Panc1 (cell line): ENCODE measurements around the gene ARHGEF28. TPM values are rescaled to one million over a fixed set of nuclear protein-coding genes. Genes with fewer than 3 reads are reported as not detected.

Source experiments
- ATAC-seq: fragments of 200-7000 bp; cut with Tn5 transposase; 2 replicates; pipeline ENCODE4 v1.9.1; 2020; ENCODE audit warnings: mild to moderate bottlenecking, moderate library complexity
- BruUV-seq: library from RNA; stranded (reverse); fragments of 400-500 nt; replicated peaks from 2 replicates; lab custom pipeline; 2021; lab: Mats Ljungman, UMichigan
- CTCF ChIA-PET: fragments of 300-600 bp; sonication (Branson Sonifier 250); formaldehyde crosslinking; loops from one replicate; lab custom pipeline; 2022; ENCODE audit warnings: antibody characterized with exemption; lab: Charles Lee
- POLR2A ChIA-PET: fragments of 300-600 bp; sonication (Branson Sonifier 250); formaldehyde crosslinking; loops from one replicate; lab custom pipeline; 2022; ENCODE audit warnings: antibody characterized with exemption; lab: Charles Lee
- DNase-seq: peaks from one replicate; pipeline ENCODE4 v3.0.0-alpha.2; 2010; ENCODE audit warnings: low read depth, low spot score
- H3K27ac ChIP-seq: 2 replicates; pipeline ENCODE4 v1.5.1; 2011; ENCODE audit warnings: mild to moderate bottlenecking, low read length, inconsistent platforms
- H3K27me3 ChIP-seq: fragments of 200-500 bp; sonication (Bioruptor generic); 2 replicates; pipeline ENCODE4 v1.6.0; 2014; ENCODE audit warnings: low read length, inconsistent platforms; ENCODE audit not compliant: control insufficient read depth, insufficient read depth
- H3K36me3 ChIP-seq: fragments of 200-500 bp; sonication (Bioruptor generic); 2 replicates; pipeline ENCODE4 v1.5.1; 2014; ENCODE audit warnings: inconsistent platforms, mild to moderate bottlenecking, low read length, moderate library complexity; ENCODE audit not compliant: control insufficient read depth, insufficient read depth
- H3K4me1 ChIP-seq: 2 replicates; pipeline ENCODE4 v1.5.1; 2011; ENCODE audit warnings: inconsistent platforms, mild to moderate bottlenecking, low read length, moderate library complexity; ENCODE audit not compliant: control insufficient read depth, insufficient read depth
- H3K4me3 ChIP-seq, 2 experiments: 2 replicates each; pipeline ENCODE4 v1.5.1; 2011 to 2012; ENCODE audit warnings: low read depth in 2 of 2, low read length in 2 of 2, mild to moderate bottlenecking in 2 of 2, inconsistent platforms in 1 of 2, moderate library complexity in 1 of 2
- H3K9me3 ChIP-seq: fragments of 200-500 bp; sonication (Bioruptor generic); 2 replicates; pipeline ENCODE4 v1.5.1; 2014; ENCODE audit warnings: low read depth, mild to moderate bottlenecking, inconsistent platforms, low read length, moderate library complexity; ENCODE audit not compliant: control insufficient read depth, insufficient read depth
- CTCF ChIP-seq: fragments of 450-650 bp; IDR thresholded peaks from 2 replicates; pipeline ENCODE4 v1.5.1; 2017; ENCODE audit warnings: mild to moderate bottlenecking
- POLR2AphosphoS5 ChIP-seq: IDR thresholded peaks from 2 replicates; pipeline ENCODE4 v1.6.1; 2012; ENCODE audit warnings: mild to moderate bottlenecking, low read depth, low read length, moderate library complexity
- REST ChIP-seq, 2 experiments: IDR thresholded peaks; 2 replicates each; pipeline ENCODE4 v1.6.1; 2011 to 2012; ENCODE audit warnings: low read depth in 2 of 2, control low read depth in 1 of 2, low read length in 1 of 2, mild to moderate bottlenecking in 1 of 2, moderate library complexity in 1 of 2; ENCODE audit not compliant: insufficient read depth in 1 of 2
- SIN3A ChIP-seq: IDR thresholded peaks from 2 replicates; pipeline ENCODE4 v1.6.1; 2012; ENCODE audit warnings: low read depth, mild to moderate bottlenecking, low read length, moderate library complexity, borderline replicate concordance; ENCODE audit not compliant: insufficient read depth
- TCF7L2 ChIP-seq: IDR thresholded peaks from 2 replicates; pipeline ENCODE4 v1.6.1; 2011; ENCODE audit warnings: mild to moderate bottlenecking, low read depth, low read length, inconsistent platforms
- in situ Hi-C: cut with HindIII; loops from 2 replicates; pipeline ENCODE4 v1.10.0; 2016; ENCODE audit warnings: low sequenced_read_pairs, low pct_unique_long_range_greater_than_20kb
- intact Hi-C: fragments of 100-400 bp; cut with micrococcal nuclease; formaldehyde crosslinking; loops from one replicate; pipeline ENCODE4 v1.10.0; 2022; ENCODE audit not compliant: unreplicated experiment
- total RNA-seq: library from RNA; stranded (reverse); gene quantifications from one replicate; pipeline ENCODE4 v1.2.1, GENCODE V29; 2021; ENCODE audit not compliant: unreplicated experiment

ARHGEF28 gene
- total RNA-seq, 1 experiment from 2014 or later, result 34.8 TPM

GRCh38 chr5:73746608-73747007, 120.6 kb downstream of the ARHGEF28 start:
- Histone ChIP-seq H3K36me3 (no peaks in the 10 kb centered on the region), H3K27ac (no peak overlapping the region), H3K27me3 (no peaks in the 10 kb centered on the region), H3K9me3 (no peaks in the 10 kb centered on the region), H3K4me1 (peaks cover 9% of the 10 kb centered on the region; the same call in 1 of the 2 replicates), H3K4me3 (no peak overlapping the region)
- in situ Hi-C loops, result no loop called here
- no TSS peak for BruUV-seq
- no peak for ATAC-seq
- TF ChIP-seq SIN3A (no peak), CTCF (no peak), POLR2AphosphoS5 (no peak), REST (IDR thresholded peaks at IDR 0.05; ENCODE audit: insufficient read depth in 1 of 2, low read depth in 2 of 2, low read length in 1 of 2) (no peak), TCF7L2 (no peak)
- CTCF ChIA-PET, result no interaction called here
- intact Hi-C loops, result no loop called here
- no peak for DNase-seq
- POLR2A ChIA-PET, result no interaction called here

- BruUV-seq, result no TSS peak
- H3K4me1 ChIP-seq, result peaks cover 9% of the 10 kb centered on the region; the same call in 1 of the 2 replicates
- no peak overlapping the region for H3K4me3 ChIP-seq
- TF ChIP-seq SIN3A (no peak), CTCF (no peak), REST (IDR thresholded peaks at IDR 0.05; ENCODE audit: insufficient read depth in 1 of 2, low read depth in 2 of 2, low read length in 1 of 2) (no peak), TCF7L2 (no peak), POLR2AphosphoS5 (no peak)
- ATAC-seq, result no peak
- H3K9me3 ChIP-seq, result no peaks in the 10 kb centered on the region
- H3K27ac ChIP-seq, result no peak overlapping the region
- in situ Hi-C loops, result no loop called here
- ChIA-PET CTCF (no interaction called here), POLR2A (no interaction called here)
- H3K27me3 ChIP-seq, result no peaks in the 10 kb centered on the region
- no peaks in the 10 kb centered on the region for H3K36me3 ChIP-seq
- intact Hi-C loops, result no loop called here
- no peak for DNase-seq
These were observed 121.8 kb downstream of the ARHGEF28 start for GRCh38 chr5:73747696-73748380.
